ENCODE results near the gene RDX. TPM values are rescaled to one million over a fixed set of nuclear protein-coding genes. Genes with fewer than 3 reads are reported as not detected.

Gene RDX
- total and polyA plus RNA-seq, 2 of the 8 experiments (the other 6 are each of a cell fraction or from before 2014, with no cell fraction given): 27.4 to 100 TPM

DNA sequence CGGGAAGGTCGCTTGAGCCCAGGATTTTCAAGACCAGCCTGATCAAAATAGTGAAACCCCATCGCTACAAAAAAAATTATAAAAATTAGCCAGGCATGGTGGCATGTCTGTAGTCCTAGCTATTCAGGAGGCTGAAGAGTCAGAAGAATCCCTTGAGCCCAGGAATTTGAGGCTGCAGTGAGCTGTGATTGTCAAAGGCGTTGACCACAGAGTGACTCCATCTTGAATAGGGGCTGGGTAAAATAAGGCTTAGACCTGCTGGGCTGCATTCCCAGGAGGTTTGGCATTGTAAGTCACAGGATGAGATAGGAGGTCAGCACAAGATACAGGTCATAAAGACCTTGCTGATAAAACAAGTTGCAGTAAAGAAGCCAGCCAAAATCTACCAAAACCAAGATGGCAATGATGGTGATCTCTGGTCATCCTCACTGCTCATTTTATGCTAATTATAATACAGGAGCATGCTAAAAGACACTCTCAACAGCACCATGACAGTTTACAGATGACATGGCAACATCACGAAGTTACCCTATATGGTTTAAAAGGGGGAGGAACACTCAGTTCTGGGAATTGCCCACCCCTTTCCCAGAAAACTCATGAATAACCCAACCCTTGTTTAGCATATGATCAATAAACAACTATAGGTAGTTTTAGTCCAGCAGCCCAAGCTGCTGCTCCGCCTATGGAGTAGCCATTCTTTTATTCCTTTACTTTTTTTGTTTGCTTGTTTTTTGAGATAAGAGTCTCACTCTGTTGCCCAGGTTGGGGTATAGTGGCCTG lies 2.8 kb upstream of the RDX start:
- POLR2A ChIA-PET (ENCODE audit: partially characterized antibody): no interaction called here
- TF ChIP-seq, protein P1, sequence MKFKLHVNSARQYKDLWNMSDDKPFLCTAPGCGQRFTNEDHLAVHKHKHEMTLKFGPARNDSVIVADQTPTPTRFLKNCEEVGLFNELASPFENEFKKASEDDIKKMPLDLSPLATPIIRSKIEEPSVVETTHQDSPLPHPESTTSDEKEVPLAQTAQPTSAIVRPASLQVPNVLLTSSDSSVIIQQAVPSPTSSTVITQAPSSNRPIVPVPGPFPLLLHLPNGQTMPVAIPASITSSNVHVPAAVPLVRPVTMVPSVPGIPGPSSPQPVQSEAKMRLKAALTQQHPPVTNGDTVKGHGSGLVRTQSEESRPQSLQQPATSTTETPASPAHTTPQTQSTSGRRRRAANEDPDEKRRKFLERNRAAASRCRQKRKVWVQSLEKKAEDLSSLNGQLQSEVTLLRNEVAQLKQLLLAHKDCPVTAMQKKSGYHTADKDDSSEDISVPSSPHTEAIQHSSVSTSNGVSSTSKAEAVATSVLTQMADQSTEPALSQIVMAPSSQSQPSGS (IDR thresholded peaks at IDR 0.05; ENCODE audit: low read length): no peak
- TF ChIP-seq CEBPB (IDR thresholded peaks at IDR 0.05; ENCODE audit: low read depth, low read length) (no peak), POLR2AphosphoS5 (IDR thresholded peaks at IDR 0.05; ENCODE audit: low read depth, low read length) (no peak), JUN (IDR thresholded peaks at IDR 0.05; ENCODE audit: low read depth, low read length) (no peak), SIN3A (conservative IDR thresholded peaks at IDR 0.05 in 1 of 2, IDR thresholded peaks at IDR 0.05 in 1 of 2; ENCODE audit: low read depth in 1 of 2, low read length in 2 of 2) (no peak), JUND (IDR thresholded peaks at IDR 0.05; ENCODE audit: low read length) (no peak), SRF (IDR thresholded peaks at IDR 0.05; ENCODE audit: low read depth, low read length) (no peak), HDAC6 (IDR thresholded peaks at IDR 0.05; ENCODE audit: low read depth, low read length) (no peak), HDAC2 (IDR thresholded peaks at IDR 0.05; ENCODE audit: borderline replicate concordance in 1 of 2, low read depth in 2 of 2, low read length in 2 of 2) (no peak), RNF2 (IDR thresholded peaks at IDR 0.05; ENCODE audit: borderline replicate concordance, low read depth, low read length, missing control alignments, poor library complexity, severe bottlenecking) (no peak)

More for the DNA sequence above, 2.8 kb upstream of the RDX start:
- no peak overlapping the region for H2BK120ac ChIP-seq (replicated peaks; ENCODE audit: low read depth, low read length)
- H2BK12ac ChIP-seq (ENCODE audit: low read depth, low read length): no peak overlapping the region
- CTCF ChIA-PET (ENCODE audit: partially characterized antibody): interaction anchor here (1.3 kb wide), 1 partner anchor 8 kb away, joined by 4 read pairs; no protein-coding TSS in a partner anchor
- FAIRE-seq (no peak), DNase-seq (ENCODE audit: low read depth in 1 of 2, low spot score in 2 of 2) (no peak)
- no peak overlapping the region for H2BK20ac ChIP-seq (ENCODE audit: low read length)
- peaks cover 3 to 11% (median 5%) of the 10 kb centered on the region in 4 experiments; a peak in 5 of 7 replicates for H3K4me1 ChIP-seq (replicated peaks in 1 of 4; ENCODE audit: control insufficient read depth in 3 of 4, insufficient read depth in 4 of 4, low read length in 3 of 4)
- H2AK5ac ChIP-seq (ENCODE audit: low read depth, low read length): no peak overlapping the region
- no peak overlapping the region for H3K23ac ChIP-seq (ENCODE audit: insufficient read length)
- H2BK5ac ChIP-seq (ENCODE audit: low read depth, low read length): no peak overlapping the region
- H3K36me3 ChIP-seq (ENCODE audit: control insufficient read depth in 2 of 4, insufficient read depth in 4 of 4, low read length in 3 of 4): no peaks in the 10 kb centered on the region
- H3K14ac ChIP-seq (ENCODE audit: insufficient read length): no peak overlapping the region
- no peak overlapping the region for H3K9ac ChIP-seq (replicated peaks in 1 of 4; ENCODE audit: extremely low read depth in 1 of 4, low read depth in 3 of 4, low read length in 3 of 4)
- H3K23me2 ChIP-seq (ENCODE audit: low read depth, low read length): peaks cover under 1% of the 10 kb centered on the region; the same call in 1 of the 2 replicates
- H3K9me3 ChIP-seq (ENCODE audit: insufficient read depth in 2 of 2, low read depth in 1 of 2, low read length in 1 of 2): peaks cover 0 to 3% of the 10 kb centered on the region in 2 experiments; a peak in 1 of 4 replicates
- no peak overlapping the region for H3K4me2 ChIP-seq (ENCODE audit: insufficient read depth in 1 of 2, low read depth in 2 of 2, low read length in 2 of 2)
- no peak overlapping the region for H3K4ac ChIP-seq (replicated peaks; ENCODE audit: insufficient read length, low read depth, low read length)
- H2BK15ac ChIP-seq (ENCODE audit: low read length): no peak overlapping the region
- H3K56ac ChIP-seq (replicated peaks; ENCODE audit: insufficient read length, low read depth, low read length): no peak overlapping the region
- no peaks in the 10 kb centered on the region for H3K79me1 ChIP-seq (ENCODE audit: low read depth, low read length)
- 93% methylated on average over 6 of the region's 6 CpGs; no CpG with 5 or more reads in 1 of the 2 experiments for WGBS, 2 experiments (ENCODE audit: extremely low coverage in 1 of 2, insufficient coverage in 1 of 2, insufficient read length in 1 of 2, insufficient replicate concordance in 2 of 2, low coverage in 1 of 2, low lambda C conversion rate in 2 of 2, missing lambda C conversion rate in 1 of 2)
- H3K4me3 ChIP-seq (ENCODE audit: extremely low read depth in 1 of 4, insufficient read depth in 2 of 4, low read depth in 3 of 4, low read length in 4 of 4): no peak overlapping the region
- no peak overlapping the region for H2AFZ ChIP-seq (ENCODE audit: low read length)
- H4K8ac ChIP-seq (ENCODE audit: extremely low read depth, insufficient read depth, low read length): no peak overlapping the region
- H3K27me3 ChIP-seq (replicated peaks in 1 of 4; ENCODE audit: control insufficient read depth in 3 of 4, extremely low read depth in 1 of 4, insufficient read depth in 3 of 4, low read length in 3 of 4): no peaks in the 10 kb centered on the region
- no peak overlapping the region for H4K5ac ChIP-seq (ENCODE audit: insufficient read length, low read depth, low read length)
- H3K27ac ChIP-seq (ENCODE audit: low read depth, low read length): no peak overlapping the region
- peaks cover 1% of the 10 kb centered on the region in 2 experiments for H4K20me1 ChIP-seq (replicated peaks in 1 of 2; ENCODE audit: control insufficient read depth in 1 of 2, insufficient read depth in 2 of 2, low read length in 2 of 2)
- H3K18ac ChIP-seq (ENCODE audit: extremely low read depth, low read length): no peak overlapping the region; the same call in 1 of the 2 replicates
- H4K91ac ChIP-seq (replicated peaks; ENCODE audit: insufficient read length, low read length): no peak overlapping the region
- H3K79me2 ChIP-seq (ENCODE audit: control insufficient read depth in 1 of 2, insufficient read depth in 2 of 2, low read length in 2 of 2): peaks cover 0 to 18% of the 10 kb centered on the region in 2 experiments; a peak in 3 of 4 replicates

Data from H1 (cell line).